ENCODE results near the gene GLT8D1. TPM values are rescaled to one million over a fixed set of nuclear protein-coding genes. Genes with fewer than 3 reads are reported as not detected.

GLT8D1 gene, protein sequence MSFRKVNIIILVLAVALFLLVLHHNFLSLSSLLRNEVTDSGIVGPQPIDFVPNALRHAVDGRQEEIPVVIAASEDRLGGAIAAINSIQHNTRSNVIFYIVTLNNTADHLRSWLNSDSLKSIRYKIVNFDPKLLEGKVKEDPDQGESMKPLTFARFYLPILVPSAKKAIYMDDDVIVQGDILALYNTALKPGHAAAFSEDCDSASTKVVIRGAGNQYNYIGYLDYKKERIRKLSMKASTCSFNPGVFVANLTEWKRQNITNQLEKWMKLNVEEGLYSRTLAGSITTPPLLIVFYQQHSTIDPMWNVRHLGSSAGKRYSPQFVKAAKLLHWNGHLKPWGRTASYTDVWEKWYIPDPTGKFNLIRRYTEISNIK
- 34.6 to 39.9 TPM (median 37.3 TPM) in 5 replicates for total RNA-seq (2022; extraction: Qiagen RNA extraction)

DNA sequence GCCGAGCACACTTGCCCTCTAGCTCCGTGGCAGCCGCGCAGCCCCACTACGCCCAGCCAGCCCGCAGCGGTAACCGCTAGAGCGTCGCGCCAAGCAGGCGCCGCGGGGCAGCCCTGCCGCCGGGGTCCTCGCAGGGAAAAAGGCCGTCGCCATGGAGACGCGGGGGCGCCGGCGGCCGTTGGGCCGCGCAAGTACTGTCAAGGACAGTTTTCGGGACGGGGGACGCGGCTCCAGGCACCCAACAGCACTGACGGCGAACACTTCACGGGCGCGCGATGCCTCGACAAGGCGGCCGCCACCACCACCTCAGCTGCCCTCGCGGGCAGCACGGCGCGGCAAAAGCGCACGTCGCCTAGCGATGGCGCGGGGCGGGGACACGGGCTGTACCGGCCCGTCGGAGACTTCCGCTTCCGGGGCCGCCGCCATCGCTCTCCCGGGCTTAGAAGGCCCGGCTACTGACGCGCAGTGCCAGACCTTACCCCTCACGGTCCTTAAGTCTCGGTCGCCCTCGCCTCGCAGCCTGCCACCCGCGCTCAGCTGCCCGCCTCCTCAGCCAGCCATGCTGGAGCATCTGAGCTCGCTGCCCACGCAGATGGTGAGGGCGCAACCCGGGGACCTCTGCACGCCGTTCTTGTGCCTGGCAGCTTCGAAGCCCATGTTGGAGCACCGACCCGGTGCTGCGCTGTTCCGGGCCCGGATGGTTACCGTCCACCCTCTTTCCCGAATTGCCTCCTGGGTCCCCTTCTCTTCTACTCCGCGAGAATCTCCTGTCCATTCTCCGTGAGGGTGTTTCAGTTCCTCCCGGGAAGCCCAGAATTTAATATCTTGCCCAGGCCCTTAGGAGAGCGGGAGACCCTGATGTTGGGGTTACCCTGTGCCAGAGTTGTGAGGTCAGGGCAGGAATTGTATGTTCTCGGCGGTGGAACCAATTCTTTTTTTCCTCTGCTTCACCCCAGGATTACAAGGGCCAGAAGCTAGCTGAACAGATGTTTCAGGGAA is at the start of gene GLT8D1, which contains the start of gene SPCS1:
Gene GLT8D1, minus strand, starts transcription at position 104 of the 999 bp plus-strand sequence. CDS start 5,331 bp downstream, outside the sequence.
Gene SPCS1, plus strand, starts transcription at position 419 of the 999 bp plus-strand sequence. Its CDS starts 141 bp downstream, at position 560.

DNA sequence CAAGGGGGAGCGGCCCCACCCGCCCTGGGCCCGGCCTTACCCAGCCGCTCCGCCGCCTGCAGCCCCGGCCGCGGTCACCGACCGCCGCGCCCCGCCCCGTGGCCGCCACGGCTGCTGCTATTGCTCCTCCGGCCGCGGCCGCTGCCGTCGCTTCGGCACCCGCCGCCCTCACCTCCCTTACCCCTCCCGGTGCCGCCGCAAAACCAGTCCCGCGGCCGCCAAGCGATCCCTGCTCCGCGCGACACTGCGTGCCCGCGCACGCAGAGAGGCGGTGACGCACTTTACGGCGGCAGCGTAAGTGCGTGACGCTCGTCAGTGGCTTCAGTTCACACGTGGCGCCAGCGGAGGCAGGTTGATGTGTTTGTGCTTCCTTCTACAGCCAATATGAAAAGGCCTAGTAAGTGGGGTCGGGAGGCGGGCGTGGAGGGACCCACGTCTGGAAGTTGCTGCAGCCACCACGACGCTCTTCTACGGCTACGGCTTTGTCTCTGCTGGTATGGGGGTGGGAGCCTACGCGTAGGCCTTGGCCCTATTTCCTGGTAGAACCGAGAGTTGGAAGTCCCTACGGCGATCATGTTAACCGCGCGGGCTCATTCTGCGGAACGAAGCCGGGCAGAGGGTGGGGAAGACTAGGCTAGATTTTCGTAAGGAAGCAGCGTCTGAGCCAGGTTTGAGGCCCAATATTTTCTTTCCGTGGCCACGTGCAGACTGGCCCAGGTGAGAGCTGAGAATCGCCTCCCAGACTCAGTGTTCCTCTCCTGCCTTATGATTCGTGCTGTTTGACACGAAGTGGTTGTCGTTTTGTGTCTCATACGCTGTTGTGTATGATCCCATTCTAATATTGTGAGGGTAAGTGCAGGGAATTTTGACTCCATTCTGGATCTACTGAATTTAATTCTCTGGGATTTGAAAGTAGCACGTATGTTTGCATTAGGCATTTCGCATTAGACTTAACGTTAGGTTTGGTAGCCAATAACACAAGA is 19.6 kb downstream of the GLT8D1 start, which contains the start of the genes GNL3 and PBRM1:
Gene GNL3, plus strand, starts transcription at position 324 of the 983 bp plus-strand sequence. Its CDS starts 61 bp downstream, at position 385.
Gene PBRM1, minus strand, starts transcription at position 205 of the 983 bp plus-strand sequence.

Other genes with a start within 250 kb of the GLT8D1 start
- 0.07 to 0.18 TPM (median 0.16 TPM) in 5 replicates for gene STAB1, start 210.5 kb downstream of the GLT8D1 start, total RNA-seq (2022; extraction: Qiagen RNA extraction)
- 74.7 to 108 TPM (median 98.9 TPM) in 5 replicates for gene NT5DC2, start 171.9 kb downstream of the GLT8D1 start, total RNA-seq (2022; extraction: Qiagen RNA extraction)
- gene UQCC5, start 169.2 kb downstream of the GLT8D1 start, total RNA-seq (2022; extraction: Qiagen RNA extraction), result 50.5 to 63.3 TPM (median 59.7 TPM) in 5 replicates
- 11.4 to 15.4 TPM (median 13.3 TPM) in 5 replicates for gene PBRM1, start 19.9 kb downstream of the GLT8D1 start, total RNA-seq (2022; extraction: Qiagen RNA extraction)
- gene GNL3, start 19.8 kb downstream of the GLT8D1 start, total RNA-seq (2022; extraction: Qiagen RNA extraction), result 79.2 to 147 TPM (median 84.1 TPM) in 5 replicates
- 145 to 170 TPM (median 161 TPM) in 5 replicates for gene SPCS1, start 315 bp upstream of the GLT8D1 start, total RNA-seq (2022; extraction: Qiagen RNA extraction)
- gene NEK4, start 65.1 kb upstream of the GLT8D1 start, total RNA-seq (2022; extraction: Qiagen RNA extraction), result 10.7 to 15.0 TPM (median 11.9 TPM) in 5 replicates
- gene ITIH1, start 71.8 kb upstream of the GLT8D1 start, total RNA-seq (2022; extraction: Qiagen RNA extraction), result not detected in 5 replicates
- 0.14 to 0.29 TPM (median 0.16 TPM) in 5 replicates for gene ITIH3, start 89.0 kb upstream of the GLT8D1 start, total RNA-seq (2022; extraction: Qiagen RNA extraction)
- 0.59 to 0.84 TPM (median 0.62 TPM) in 5 replicates for gene ITIH4, start 124.9 kb upstream of the GLT8D1 start, total RNA-seq (2022; extraction: Qiagen RNA extraction)
- gene MUSTN1, start 129.2 kb upstream of the GLT8D1 start, total RNA-seq (2022; extraction: Qiagen RNA extraction), result 0.21 TPM in 1 of 5 replicates, not detected in the others
- gene STIMATE, start 191.8 kb upstream of the GLT8D1 start, total RNA-seq (2022; extraction: Qiagen RNA extraction), result 6.0 to 8.4 TPM (median 7.2 TPM) in 5 replicates